BJ (cell line): ENCODE measurements around the gene PARD6G. TPM values are rescaled to one million over a fixed set of nuclear protein-coding genes. Genes with fewer than 3 reads are reported as not detected.

Experiments
- CTCF ChIA-PET: fragments of 350-600 bp; formaldehyde crosslinking; extraction: SDS; loops from one replicate; lab custom pipeline; 2021; ENCODE audit warnings: antibody characterized with exemption, inconsistent platforms; lab: Yijun Ruan, JAX
- POLR2A ChIA-PET: fragments of 300-600 bp; sonication (Branson Sonifier 250); formaldehyde crosslinking; extraction: SDS; loops from one replicate; lab custom pipeline; 2021; ENCODE audit warnings: antibody characterized with exemption; lab: Charles Lee
- DNase-seq: peaks from one replicate; pipeline ENCODE4 v3.0.0-alpha.2; 2011; ENCODE audit warnings: low read depth
- H3K27me3 ChIP-seq: 2 replicates; pipeline ENCODE4 v1.6.0; 2011; ENCODE audit warnings: low read length; ENCODE audit not compliant: control insufficient read depth, insufficient read depth
- H3K36me3 ChIP-seq: 2 replicates; pipeline ENCODE4 v1.5.1; 2011; ENCODE audit warnings: low read length; ENCODE audit not compliant: control insufficient read depth, insufficient read depth
- H3K4me3 ChIP-seq: 2 replicates; pipeline ENCODE4 v1.5.1; 2011; ENCODE audit warnings: low read depth, mild to moderate bottlenecking, control low read depth, low read length
- polyA plus RNA-seq: library from polyadenylated mRNA; depleted of rRNA; stranded (reverse); fragments of >200 nt; gene quantifications from 2 replicates; pipeline ENCODE4 v1.2.3, GENCODE V29; 2011
- TF ChIP-seq, protein P1 (sequence below): IDR thresholded peaks from 2 replicates; pipeline ENCODE4 v1.5.1; 2011; ENCODE audit warnings: low read depth, mild to moderate bottlenecking, control low read depth, inconsistent platforms, low read length, moderate library complexity; ENCODE audit not compliant: insufficient read depth

Gene PARD6G
- polyA plus RNA-seq, 1 experiment: 0.96 TPM

DNA sequence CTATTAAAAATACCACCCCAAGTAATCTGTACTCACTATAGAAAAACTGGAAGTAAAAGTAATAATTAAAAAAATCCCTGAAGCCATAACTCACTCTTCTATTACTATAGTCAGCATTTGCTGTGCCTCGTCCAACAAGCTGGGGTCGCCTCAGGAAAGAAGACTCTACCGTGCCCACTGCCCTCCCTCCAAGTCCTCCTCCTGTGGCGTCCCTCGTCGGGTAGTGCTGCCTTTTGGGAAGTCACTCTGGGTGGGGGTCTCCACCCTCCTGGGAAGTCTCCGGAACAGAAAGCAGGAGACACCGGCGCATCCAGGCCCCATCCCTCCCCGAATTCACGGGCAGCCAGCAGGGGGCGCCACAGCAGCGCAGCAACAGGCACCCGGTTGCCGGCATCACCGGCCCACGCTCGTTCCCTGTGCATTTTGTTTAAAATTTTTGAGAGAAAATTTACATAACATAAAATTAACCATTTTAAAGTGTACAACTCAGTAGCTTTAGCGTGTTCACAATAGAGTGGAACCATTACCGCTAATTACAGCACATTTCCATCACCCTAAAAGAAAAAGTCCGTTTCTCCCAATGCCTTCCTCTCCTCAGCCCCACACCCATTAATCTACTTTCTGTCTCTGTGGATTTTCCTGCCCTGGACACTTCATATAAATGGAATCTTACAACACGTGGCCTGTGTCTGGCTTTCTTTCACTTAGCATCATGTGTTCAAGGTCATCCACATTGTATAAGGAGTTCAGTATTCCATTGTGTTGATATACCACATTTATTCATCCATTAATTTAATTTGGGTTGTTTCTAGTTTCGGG, 76.1 kb downstream of the PARD6G start:
- DNase-seq: no peak
- ChIA-PET CTCF (interaction anchor here (0.8 to 2.8 kb wide), 9 partner anchors 9 to 85 kb away, joined by 3 to 12 read pairs (median 5); no protein-coding TSS in a partner anchor), POLR2A (no interaction called here)
- 0 out of 2 replicates have a peak, but pooled peaks cover 2% of the 10 kb centered on the region for H3K27me3 ChIP-seq
- no peaks in the 10 kb centered on the region for H3K36me3 ChIP-seq
- TF ChIP-seq, protein P1, sequence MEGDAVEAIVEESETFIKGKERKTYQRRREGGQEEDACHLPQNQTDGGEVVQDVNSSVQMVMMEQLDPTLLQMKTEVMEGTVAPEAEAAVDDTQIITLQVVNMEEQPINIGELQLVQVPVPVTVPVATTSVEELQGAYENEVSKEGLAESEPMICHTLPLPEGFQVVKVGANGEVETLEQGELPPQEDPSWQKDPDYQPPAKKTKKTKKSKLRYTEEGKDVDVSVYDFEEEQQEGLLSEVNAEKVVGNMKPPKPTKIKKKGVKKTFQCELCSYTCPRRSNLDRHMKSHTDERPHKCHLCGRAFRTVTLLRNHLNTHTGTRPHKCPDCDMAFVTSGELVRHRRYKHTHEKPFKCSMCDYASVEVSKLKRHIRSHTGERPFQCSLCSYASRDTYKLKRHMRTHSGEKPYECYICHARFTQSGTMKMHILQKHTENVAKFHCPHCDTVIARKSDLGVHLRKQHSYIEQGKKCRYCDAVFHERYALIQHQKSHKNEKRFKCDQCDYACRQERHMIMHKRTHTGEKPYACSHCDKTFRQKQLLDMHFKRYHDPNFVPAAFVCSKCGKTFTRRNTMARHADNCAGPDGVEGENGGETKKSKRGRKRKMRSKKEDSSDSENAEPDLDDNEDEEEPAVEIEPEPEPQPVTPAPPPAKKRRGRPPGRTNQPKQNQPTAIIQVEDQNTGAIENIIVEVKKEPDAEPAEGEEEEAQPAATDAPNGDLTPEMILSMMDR: peak; percentile 83
- no peak overlapping the region for H3K4me3 ChIP-seq

DNA sequence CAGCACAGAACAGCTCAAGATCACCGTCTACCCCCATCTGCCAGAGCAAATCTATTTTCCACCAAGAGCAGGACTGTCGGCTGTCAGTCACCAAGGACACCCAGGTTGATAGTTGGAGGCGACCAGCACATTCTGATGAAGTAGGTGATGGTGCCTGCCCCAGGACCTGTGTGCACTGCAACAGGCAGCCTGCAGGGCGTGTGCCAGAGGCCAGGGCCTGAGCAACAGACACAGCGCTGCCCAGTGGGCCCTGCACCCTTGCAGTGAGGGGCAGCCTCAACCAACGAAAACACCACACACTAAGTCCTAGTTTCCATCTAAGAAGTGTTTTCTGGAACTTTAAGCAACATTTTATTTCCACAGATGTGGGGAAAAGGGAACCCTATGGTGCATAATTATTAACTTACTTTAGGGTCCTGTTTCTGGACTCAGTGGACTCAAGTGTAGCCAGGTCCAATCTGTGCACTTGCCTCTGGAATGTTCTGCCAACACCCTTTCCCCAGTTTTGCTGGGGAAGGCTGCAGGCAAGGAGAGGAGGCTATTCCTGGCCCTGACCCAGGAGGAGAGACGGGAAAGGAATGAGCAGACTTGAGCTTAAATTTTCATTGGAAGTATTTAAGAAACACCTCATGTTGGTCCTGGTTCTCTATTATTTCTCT, 76.8 kb downstream of the PARD6G start:
- POLR2A ChIA-PET: no interaction called here
- Histone ChIP-seq H3K4me3 (no peak overlapping the region), H3K36me3 (no peaks in the 10 kb centered on the region), H3K27me3 (no peaks in the 10 kb centered on the region)
- TF ChIP-seq, protein P1: no peak
- no peak for DNase-seq
- CTCF ChIA-PET: interaction anchor here (0.8 to 2.8 kb wide), 9 partner anchors 10 to 86 kb away, joined by 3 to 12 read pairs (median 5); no protein-coding TSS in a partner anchor

DNA sequence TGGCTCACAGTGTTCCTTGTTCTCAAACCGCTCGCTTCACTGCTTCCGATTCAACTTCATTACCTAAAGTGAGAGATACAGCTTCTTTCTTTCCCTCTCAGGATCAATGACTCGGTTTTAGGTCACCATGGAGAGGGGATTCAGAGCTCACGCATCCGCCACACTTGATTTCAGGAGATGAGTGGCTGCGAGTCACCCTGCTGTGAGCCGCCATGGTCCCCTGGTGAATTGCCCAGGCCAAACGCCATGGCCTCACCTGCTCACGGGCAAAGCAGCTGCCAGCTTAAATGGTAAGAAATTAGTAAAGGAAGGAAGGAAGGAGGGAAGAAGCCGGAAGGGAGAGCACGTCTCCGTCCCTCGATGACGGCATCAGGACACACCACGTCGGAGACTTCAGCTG, 77.7 kb downstream of the PARD6G start:
- Histone ChIP-seq H3K27me3 (no peaks in the 10 kb centered on the region), H3K4me3 (no peak overlapping the region), H3K36me3 (no peaks in the 10 kb centered on the region)
- TF ChIP-seq, protein P1: no peak
- no peak for DNase-seq
- ChIA-PET POLR2A (no interaction called here), CTCF (interaction anchor here (0.6 to 2.8 kb wide), 5 partner anchors 11 to 87 kb away, joined by 3 to 12 read pairs (median 5); no protein-coding TSS in a partner anchor)

DNA sequence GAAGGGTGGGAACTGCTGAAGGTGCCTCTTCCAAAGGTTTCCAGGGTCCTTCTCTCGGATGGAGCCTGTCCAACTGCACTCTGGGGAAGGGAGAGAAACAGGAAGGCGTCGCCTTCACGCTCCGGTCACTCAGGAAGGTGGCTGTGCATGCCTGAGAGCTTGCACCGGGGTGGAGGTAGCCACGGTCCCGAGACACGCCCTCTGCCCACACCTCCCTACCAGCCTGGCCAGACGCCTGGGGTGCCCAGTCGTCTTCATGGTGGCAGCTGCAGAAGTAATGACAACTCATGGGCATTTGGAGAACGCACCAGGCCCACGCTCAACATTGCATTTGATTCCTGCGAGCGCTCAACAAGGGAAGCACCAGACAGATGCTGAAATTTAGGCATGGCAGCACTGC, 78.3 kb downstream of the PARD6G start:
- Histone ChIP-seq H3K36me3 (no peaks in the 10 kb centered on the region), H3K27me3 (no peaks in the 10 kb centered on the region), H3K4me3 (no peak overlapping the region)
- TF ChIP-seq, protein P1: no peak
- no peak for DNase-seq
- ChIA-PET CTCF (interaction anchor here (1.3 to 2.8 kb wide), 2 partner anchors 10 to 75 kb away, joined by 4 to 12 read pairs; no protein-coding TSS in a partner anchor), POLR2A (no interaction called here)

DNA sequence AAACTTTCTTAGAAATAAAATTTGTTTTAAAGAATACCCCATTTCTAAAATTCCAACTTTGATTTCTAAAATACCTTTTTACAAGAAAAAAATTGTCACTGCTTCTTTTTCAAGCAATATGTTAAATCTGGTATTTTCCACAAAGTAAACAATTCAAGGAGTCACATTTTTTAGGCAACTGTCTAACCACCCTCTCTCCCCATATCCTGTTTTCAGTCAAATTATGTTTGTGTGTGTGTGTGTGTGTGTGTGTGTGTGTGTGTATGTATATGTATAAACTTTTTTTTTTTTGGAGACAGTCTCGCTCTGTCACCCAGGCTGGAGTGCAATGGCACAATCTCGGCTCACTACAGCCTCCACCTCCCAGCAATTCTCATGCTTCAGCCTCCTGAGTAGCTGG, 79.0 kb downstream of the PARD6G start:
- ChIA-PET CTCF (interaction anchor here (0.6 to 3.2 kb wide), 2 partner anchors 10 to 62 kb away, joined by 4 to 15 read pairs; no protein-coding TSS in a partner anchor), POLR2A (no interaction called here)
- Histone ChIP-seq H3K27me3 (no peaks in the 10 kb centered on the region), H3K36me3 (no peaks in the 10 kb centered on the region), H3K4me3 (no peak overlapping the region)
- TF ChIP-seq, protein P1: no peak
- DNase-seq: no peak
